Ovary (tissue), 9 donors: Measurements from ENCODE around the gene BCAM. TPM values are rescaled to one million over a fixed set of nuclear protein-coding genes. Genes with fewer than 3 reads are reported as not detected.
A peak's percentile ranks its signal among the peaks of the same experiment; 100 is the strongest.

Experiments
- DNase-seq, 5 donors: peaks; one replicate each; pipeline ENCODE4 v3.0.0-alpha.2; 2019 to 2020
- H3K27ac ChIP-seq, 2 donors: fragments of 200-600 bp; one replicate each; pipeline versions ENCODE4 v1.5.1 to v1.8.0; 2019 to 2022
- H3K27me3 ChIP-seq: fragments of 200-600 bp; one replicate; pipeline ENCODE4 v1.8.0; 2022
- H3K36me3 ChIP-seq: fragments of 200-600 bp; sonication (generic); one replicate; pipeline ENCODE4 v1.5.1; 2019
- H3K4me1 ChIP-seq: one replicate; pipeline ENCODE4 v1.8.1; 2013; ENCODE audit warnings: mild to moderate bottlenecking, moderate library complexity; ENCODE audit not compliant: insufficient read depth
- H3K4me3 ChIP-seq: fragments of 200-600 bp; sonication (generic); one replicate; pipeline ENCODE4 v1.5.1; 2017
- H3K9me3 ChIP-seq, 2 donors: fragments of 200-600 bp in 1 of 2; sonication (generic) in 1 of 2; one replicate each; pipeline versions ENCODE4 v1.5.1 to v1.8.1; 2013 to 2019; ENCODE audit warnings: mild to moderate bottlenecking in 1 of 2, moderate library complexity in 1 of 2
- CTCF ChIP-seq, 3 donors: fragments of 450-650 bp in 2 of 3; fragments of 200-600 bp in 1 of 3; IDR thresholded peaks; one replicate each; pipeline versions ENCODE4 v1.5.1 to v1.8.0; 2016 to 2022; ENCODE audit warnings: antibody characterized with exemption in 3 of 3, mild to moderate bottlenecking in 1 of 3
- EP300 ChIP-seq: sonication (generic); formaldehyde crosslinking; IDR thresholded peaks from one replicate; pipeline ENCODE4 v1.6.1; 2017; ENCODE audit warnings: antibody characterized with exemption
- POLR2A ChIP-seq: fragments of 450-650 bp; IDR thresholded peaks from one replicate; pipeline ENCODE4 v1.6.1; 2017; ENCODE audit warnings: antibody characterized with exemption, mild to moderate bottlenecking, moderate library complexity
- WGBS, 3 donors: extraction: QIAGEN DNeasy Blood & Tissue Kit in 1 of 3; methylation state at CpG; one replicate each; pipeline versions ENCODE4 v1.1.5 to v1.1.7; 2013 to 2017; 5-methylcytosine and 5-hydroxymethylcytosine counted together
- intact Hi-C, 4 donors: fragments of 100-400 bp; cut with DNase I; formaldehyde crosslinking; loops; one replicate each; pipeline versions ENCODE4 v1.11.0 to v1.15.1; 2022 to 2023
- polyA plus RNA-seq, 2 donors: library from polyadenylated mRNA; stranded (reverse); fragments of 200-250 nt in 1 of 2; fragments of 350-450 nt in 1 of 2; fragmentation: Illumina TruSeq in 1 of 2; extraction: RNeasy Lipid Tissue Mini Kit (QIAGEN cat#74804) in 1 of 2; gene quantifications; one replicate each; pipeline ENCODE4 v1.2.3, GENCODE V29; 2013 to 2014
- total RNA-seq, 7 donors: library from RNA; depleted of rRNA in 2 of 7; stranded (reverse); fragments of >200 nt in 2 of 7; fragmentation: NEBNext Ultra II Directional in 3 of 7; extraction: Animal tissue kit (Norgen Biotek cat#: 25700) in 3 of 7; gene quantifications; one replicate each; pipeline versions ENCODE4 v1.1.0 to v1.2.4, GENCODE V29; 2016 to 2023
- donor health status: DM: no; HTN: no; CAD: no; lungs with moderate emphysema.
- donor health status: DM: no; HTN: no; CAD: no.
- donor health status: Bipolar disorder and iron deficiency.
- donor health status: DM: yes; HTN: yes; CAD: no.
- donor health status: DM: no; HTN: no; CAD: no.
- donor health status: DM: yes; HTN: yes; CAD: no.

Gene BCAM
- total and polyA plus RNA-seq, 9 donors, result 9.7 to 419 (median 62.0) TPM

DNA sequence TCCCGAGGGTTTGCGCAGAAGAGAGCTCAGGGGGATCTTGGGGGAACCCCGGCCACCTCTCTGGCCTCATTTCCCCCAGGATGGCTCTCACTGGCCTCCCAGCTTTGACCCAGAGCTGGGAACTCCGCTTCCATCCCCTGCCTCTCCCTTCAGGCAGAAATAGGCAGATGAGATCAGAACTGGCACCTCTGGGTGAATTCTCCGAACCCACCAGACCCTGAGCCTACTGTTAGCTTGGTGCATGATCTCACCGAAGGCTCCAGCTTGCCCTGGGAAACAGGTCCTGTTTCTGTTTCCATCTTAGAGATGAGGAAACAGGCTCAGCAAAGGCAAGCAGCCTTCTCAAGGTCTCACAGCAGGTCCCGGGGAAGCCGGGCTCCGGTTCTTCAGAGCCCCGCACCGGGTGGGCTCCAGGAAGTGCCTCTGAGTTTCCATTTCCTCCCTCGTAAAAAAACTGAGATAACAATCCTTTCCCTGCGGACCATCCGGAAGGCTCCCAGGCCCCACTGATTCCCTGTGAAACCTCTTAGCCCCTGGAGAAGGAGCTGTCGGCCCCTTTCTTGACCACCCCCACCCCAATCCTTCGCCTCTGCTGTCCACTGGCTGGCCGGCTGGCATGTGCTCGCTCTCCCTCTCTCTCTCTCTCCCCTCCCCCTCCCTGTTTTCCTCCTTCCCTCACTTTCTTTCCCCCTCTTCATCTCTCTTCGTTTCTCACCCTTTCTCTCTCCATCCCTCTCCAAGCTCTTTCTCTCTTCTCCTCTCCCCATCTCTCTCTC lies 39.3 kb downstream of the BCAM start:
- peak; percentile 55 to 68 (median 57) for DNase-seq
- H3K9me3 ChIP-seq, result no peaks in the 10 kb centered on the region
- H3K4me1 ChIP-seq, result peaks cover 6% of the 10 kb centered on the region
- peak overlapping the region; percentile 88 to 93 for H3K27ac ChIP-seq
- no peaks in the 10 kb centered on the region for H3K36me3 ChIP-seq
- H3K4me3 ChIP-seq, result peak overlapping the region; percentile 100
- no peak for TF ChIP-seq CTCF (IDR thresholded peaks at IDR 0.05)
- TF ChIP-seq EP300, result no peak
- peak; percentile 5 for TF ChIP-seq POLR2A
- H3K27me3 ChIP-seq, result no peaks in the 10 kb centered on the region
- intact Hi-C loops, result no loop called here
- WGBS, 3 donors, result 1 to 3% (median 2%) methylated on average over 19 of the region's 19 CpGs

DNA sequence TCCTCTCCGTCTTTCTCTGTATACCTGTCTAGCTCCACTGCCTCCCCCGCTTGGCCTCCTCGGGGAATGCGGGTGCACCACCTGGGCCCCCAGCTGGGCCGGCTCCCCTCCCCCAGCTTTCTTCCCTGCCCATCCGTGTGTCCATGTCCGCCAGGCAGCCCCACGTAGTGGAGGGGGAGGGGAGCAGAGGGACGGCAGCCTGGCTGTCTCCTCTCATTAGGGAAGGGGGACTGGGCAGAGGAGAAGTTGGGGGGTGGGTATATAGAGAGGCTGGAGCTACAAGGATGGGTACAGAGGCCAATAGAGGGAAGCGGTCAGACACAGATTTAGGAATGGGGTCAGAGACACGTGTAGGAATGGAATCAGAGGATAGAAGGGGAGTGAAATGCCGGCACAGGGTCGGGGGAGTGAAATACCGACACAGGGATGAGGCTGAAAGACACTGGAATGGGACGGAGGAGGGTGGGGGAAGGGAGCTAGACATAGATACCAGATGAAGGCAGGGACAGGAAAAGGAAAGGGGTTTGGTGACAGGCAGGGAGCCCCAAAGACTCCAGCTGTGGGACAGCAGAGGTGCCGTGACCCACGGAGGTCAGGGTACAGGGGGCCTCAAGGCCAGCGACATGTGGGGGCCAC lies 40.0 kb downstream of the BCAM start:
- intact Hi-C loops, result no loop called here

DNA sequence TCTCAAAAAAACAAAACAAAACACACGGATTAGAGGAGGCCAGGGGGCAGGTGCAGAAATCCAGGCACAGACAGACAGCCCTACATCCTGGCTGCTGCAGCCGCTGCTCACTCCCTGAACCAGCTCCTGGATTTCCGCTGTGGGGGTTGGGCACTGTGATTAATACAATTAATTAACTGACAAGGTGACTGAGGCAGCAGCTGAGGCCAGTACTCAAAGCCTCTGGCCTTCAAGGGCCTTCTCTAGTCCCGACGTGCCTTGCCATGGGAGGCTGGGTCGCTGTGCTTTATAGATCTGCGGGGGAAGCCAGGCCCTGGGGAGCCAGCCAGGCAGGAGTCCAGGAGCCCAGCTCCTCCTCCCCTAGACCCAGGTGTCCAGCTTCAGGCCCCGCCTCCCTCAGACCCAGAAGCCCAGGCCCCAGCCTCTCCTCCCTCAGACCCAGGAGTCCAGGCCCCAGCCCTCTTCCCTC lies 41.8 kb downstream of the BCAM start:
- Histone ChIP-seq H3K4me1 (peaks cover 3% of the 10 kb centered on the region), H3K27ac (no peak overlapping the region), H3K9me3 (no peaks in the 10 kb centered on the region), H3K36me3 (no peaks in the 10 kb centered on the region), H3K4me3 (no peak overlapping the region), H3K27me3 (no peaks in the 10 kb centered on the region)
- intact Hi-C loops, result no loop called here
- 49 to 52% (median 52%) methylated on average over 8 of the region's 8 CpGs for WGBS, 3 donors
- TF ChIP-seq POLR2A, result no peak
- DNase-seq, result peak in 2 of 5 donors; percentile 39 to 45

More for the DNA sequence above, 40.0 kb downstream of the BCAM start:
- no peak for TF ChIP-seq POLR2A
- no peak for TF ChIP-seq EP300
- no peak for TF ChIP-seq CTCF (IDR thresholded peaks at IDR 0.05)
- H3K4me3 ChIP-seq, result peak overlapping the region; percentile 100
- no peaks in the 10 kb centered on the region for H3K27me3 ChIP-seq
- no peaks in the 10 kb centered on the region for H3K9me3 ChIP-seq
- DNase-seq, result peak; percentile 63 to 76 (median 72)
- 7 to 9% (median 8%) methylated on average over 18 of the region's 18 CpGs for WGBS, 3 donors
- H3K27ac ChIP-seq, result peak overlapping the region; percentile 88 to 93
- H3K4me1 ChIP-seq, result peaks cover 6% of the 10 kb centered on the region
- no peaks in the 10 kb centered on the region for H3K36me3 ChIP-seq

DNA sequence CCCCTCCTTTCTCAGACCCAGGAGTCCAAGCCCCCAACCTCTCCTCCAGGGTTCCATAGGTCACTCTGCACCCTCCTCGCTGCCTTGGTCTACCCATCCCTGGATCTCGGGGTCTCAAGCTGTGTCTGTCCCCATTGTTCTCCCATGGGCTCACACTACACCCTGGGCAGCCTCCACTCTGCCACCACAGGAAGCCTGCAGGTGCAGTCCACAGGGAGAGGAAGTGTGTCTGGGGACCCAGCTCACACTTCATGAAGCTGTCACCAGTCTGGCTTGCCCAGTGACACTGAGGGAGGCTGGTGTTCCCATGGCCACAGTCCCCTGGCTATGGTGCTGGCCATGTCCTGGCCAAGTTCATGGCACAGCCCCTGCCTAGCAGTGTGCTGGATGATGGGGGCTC lies 42.5 kb downstream of the BCAM start:
- DNase-seq, result no peak
- no peak overlapping the region for H3K4me3 ChIP-seq
- peaks cover 3% of the 10 kb centered on the region for H3K4me1 ChIP-seq
- H3K27me3 ChIP-seq, result no peaks in the 10 kb centered on the region
- 77 to 86% (median 84%) methylated on average over 2 of the region's 2 CpGs for whole genome bisulfite sequencing, 3 donors
- no peaks in the 10 kb centered on the region for H3K9me3 ChIP-seq
- no peaks in the 10 kb centered on the region for H3K36me3 ChIP-seq
- no peak overlapping the region for H3K27ac ChIP-seq
- TF ChIP-seq EP300 (no peak), POLR2A (no peak), CTCF (IDR thresholded peaks at IDR 0.05) (no peak)
- intact Hi-C loops, result no loop called here

DNA sequence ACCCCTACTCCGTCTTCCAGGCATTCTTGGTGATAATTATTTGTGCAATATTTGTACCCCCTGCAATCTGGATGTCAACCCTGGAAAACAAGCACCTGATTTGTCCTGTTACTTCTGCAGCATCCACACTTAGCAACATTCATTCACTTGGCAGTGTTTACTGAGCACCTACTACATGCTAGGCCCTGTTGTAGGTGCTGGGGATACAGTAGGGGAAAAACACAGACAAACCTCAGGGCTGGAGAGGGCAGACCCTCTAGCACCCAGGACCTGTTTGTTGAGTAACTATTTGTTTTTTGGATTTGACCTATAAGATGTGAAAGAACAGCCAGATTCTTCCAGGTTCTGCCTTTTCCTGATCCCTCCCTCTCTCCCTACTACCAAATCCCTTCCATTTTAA lies 46.7 kb downstream of the BCAM start:
- no peak overlapping the region for H3K4me3 ChIP-seq
- WGBS, 3 donors, result 89 to 100% (median 96%) methylated on average over 1 of the region's 1 CpG
- intact Hi-C loops, result no loop called here
- H3K4me1 ChIP-seq, result no peaks in the 10 kb centered on the region
- H3K36me3 ChIP-seq, result no peaks in the 10 kb centered on the region
- no peak overlapping the region for H3K27ac ChIP-seq
- DNase-seq, result no peak
- H3K27me3 ChIP-seq, result no peaks in the 10 kb centered on the region
- TF ChIP-seq CTCF (IDR thresholded peaks at IDR 0.05), result no peak
- TF ChIP-seq EP300, result no peak
- TF ChIP-seq POLR2A, result no peak
- no peaks in the 10 kb centered on the region for H3K9me3 ChIP-seq
